GM21825 (cell line): ENCODE data around the gene SLC22A23.

ENCODE experiments used
- ATAC-seq: cut with Tn5 transposase; IDR thresholded peaks from one replicate; pipeline ENCODE4 v1.9.1; 2021; ENCODE audit warnings: mild to moderate bottlenecking, moderate library complexity; ENCODE audit not compliant: unreplicated experiment

SLC22A23 gene, protein sequence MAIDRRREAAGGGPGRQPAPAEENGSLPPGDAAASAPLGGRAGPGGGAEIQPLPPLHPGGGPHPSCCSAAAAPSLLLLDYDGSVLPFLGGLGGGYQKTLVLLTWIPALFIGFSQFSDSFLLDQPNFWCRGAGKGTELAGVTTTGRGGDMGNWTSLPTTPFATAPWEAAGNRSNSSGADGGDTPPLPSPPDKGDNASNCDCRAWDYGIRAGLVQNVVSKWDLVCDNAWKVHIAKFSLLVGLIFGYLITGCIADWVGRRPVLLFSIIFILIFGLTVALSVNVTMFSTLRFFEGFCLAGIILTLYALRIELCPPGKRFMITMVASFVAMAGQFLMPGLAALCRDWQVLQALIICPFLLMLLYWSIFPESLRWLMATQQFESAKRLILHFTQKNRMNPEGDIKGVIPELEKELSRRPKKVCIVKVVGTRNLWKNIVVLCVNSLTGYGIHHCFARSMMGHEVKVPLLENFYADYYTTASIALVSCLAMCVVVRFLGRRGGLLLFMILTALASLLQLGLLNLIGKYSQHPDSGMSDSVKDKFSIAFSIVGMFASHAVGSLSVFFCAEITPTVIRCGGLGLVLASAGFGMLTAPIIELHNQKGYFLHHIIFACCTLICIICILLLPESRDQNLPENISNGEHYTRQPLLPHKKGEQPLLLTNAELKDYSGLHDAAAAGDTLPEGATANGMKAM

DNA sequence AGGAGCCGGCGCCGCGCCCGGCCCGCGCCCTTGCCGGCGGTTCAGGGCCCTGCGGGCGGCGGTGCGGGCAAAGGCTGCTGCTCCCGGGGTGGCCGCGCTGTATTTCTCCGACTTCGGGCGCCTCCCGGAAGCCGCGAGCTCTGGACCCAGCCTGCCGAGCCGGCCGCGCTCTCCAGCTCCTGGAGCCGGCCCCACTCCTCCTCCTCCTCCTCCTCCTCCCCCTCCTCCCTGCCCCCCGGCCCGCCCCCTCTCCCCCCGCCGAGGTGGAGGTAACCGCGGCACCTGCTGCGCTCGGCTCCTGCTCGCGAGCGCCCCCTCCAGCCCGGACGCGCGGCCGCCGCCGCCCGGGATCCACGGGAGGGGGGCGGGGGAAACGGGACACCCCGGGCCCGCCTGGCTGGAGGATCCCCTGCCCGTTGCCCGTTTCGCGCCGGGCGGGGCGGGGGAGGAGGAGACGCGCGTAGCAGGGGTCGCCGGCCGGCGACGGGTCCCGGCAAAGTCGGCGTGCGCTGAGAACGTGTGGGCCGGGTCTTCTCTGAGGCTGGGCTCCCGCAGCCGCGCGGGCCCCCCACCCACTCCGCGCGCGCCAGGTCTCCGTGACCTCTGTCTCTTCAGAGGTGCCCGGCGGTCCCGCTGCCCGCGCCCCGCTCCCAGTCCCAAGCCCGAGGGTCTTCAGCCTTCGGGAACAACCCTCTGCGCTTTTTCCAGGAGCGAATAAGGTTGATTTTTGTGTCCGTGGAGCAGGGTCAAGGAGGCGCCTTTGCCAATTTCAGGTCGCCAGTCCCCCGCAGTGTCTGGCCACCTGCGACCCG is at the start of gene SLC22A23:
Gene SLC22A23 (minus strand): TSS at position 153 of the 812 bp plus-strand sequence. CDS start 491 bp downstream, outside the sequence.
- ATAC-seq: peak; percentile 64

DNA sequence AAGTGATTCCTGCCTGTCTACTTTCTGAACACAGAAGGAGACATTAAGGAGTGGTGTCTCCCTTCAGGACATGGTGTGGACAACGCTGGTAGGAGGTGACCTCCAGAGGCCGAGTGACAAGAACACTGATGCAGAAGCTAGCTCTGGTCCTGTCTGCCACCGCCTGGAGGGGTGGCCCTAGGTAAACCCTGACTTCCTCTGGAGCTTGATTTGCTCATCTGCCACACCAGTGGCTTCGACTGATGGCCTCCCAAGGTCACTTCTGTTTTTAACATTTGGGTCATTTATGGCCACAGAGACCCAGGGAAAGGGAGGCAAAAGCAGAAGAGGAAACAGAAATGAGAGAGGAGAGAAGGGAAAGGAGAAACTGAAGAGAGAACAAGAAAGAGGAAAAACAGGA is 49.4 kb upstream of the SLC22A23 start:
- no peak for ATAC-seq

DNA sequence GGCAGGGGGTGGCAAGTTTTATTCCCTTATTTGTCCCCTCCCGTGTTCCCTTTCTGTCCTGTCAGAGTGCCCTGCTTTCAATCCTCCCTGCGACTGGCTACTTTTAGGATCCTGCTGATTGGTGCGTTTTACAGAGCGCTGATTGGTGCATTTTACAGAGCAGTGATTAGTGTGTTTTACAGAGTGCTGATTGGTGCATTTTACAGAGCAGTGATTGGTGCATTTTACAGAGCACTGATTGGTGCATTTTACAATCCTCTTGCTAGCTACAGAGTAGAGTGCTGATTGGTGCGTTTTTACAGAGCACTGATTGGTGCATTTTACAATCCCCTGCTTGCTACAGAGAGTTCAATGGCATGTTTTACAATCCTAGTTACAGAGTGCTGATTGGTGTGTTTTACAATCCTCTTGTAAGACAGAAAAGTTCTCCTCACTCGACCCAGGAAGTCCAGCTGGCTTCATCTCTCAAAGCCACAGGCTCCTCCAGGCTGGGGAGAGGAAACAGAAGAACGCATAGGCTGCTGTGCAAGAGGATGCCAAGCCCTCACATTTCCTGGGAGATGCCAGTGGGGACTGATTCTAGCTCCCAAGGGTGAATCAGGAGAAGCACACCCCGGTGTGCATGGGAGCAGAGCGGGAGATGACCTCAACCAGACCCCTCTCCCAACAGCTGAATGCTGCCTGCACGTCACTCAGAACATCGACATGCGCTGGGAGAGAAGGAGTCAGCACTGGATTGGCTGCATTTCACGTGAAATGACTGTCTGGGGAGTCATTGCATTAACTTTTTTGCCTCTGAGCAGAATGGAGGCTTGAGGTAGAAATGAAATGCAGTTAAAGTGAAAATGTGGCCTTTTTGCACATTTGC is 48.3 kb upstream of the SLC22A23 start:
- ATAC-seq: no peak

DNA sequence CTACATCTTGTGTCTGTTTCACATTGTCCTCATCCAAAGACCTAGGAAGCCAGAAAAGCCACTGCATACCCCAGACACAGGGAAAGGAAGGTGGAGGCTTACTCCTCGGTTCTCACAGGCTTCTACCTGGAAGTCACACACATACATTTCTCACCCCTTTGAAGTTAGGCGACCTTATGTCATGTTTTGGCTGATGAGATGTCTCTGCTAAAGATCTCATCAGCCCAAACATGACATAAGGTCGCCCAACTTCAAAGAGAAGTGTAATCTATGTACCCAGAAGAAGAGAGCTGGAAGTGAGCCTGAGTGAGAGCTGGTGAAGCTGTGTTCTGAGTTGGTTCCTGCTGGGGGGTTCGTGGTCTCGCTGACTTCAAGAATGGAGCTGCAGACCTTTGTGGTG is 47.5 kb upstream of the SLC22A23 start:
- ATAC-seq: no peak

DNA sequence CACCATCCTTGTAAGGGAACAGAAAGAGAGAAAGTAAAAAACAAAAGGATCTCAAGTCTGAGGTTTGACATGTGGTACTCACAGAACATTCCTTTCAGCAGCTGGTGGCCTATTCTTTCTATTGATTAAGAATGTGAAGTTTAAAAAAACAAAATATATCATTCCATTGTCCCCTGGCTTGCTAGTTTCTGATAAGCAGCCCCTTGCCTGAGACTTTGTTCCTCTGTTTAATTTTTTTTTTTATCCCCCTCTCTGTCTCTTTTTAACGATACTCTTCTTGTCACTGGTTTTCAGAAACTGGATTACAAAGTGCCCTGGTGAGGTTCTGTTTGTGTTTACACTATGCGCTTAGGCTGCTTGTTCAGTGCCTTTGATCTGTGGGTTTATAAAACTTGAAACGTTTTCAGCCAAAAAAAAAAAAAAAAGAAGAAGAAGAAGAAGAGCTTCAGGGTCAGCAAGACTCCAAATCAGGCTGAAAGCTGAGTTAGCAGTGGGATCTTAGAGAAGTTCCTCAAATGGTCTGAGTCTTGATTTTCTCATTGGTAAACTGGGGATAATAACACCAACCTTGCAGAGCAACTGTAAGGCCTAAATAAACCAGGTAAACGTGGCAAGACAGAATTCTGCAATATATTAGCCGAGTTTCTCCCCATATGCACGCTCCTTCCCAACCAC is 45.1 kb upstream of the SLC22A23 start:
- no peak for ATAC-seq

DNA sequence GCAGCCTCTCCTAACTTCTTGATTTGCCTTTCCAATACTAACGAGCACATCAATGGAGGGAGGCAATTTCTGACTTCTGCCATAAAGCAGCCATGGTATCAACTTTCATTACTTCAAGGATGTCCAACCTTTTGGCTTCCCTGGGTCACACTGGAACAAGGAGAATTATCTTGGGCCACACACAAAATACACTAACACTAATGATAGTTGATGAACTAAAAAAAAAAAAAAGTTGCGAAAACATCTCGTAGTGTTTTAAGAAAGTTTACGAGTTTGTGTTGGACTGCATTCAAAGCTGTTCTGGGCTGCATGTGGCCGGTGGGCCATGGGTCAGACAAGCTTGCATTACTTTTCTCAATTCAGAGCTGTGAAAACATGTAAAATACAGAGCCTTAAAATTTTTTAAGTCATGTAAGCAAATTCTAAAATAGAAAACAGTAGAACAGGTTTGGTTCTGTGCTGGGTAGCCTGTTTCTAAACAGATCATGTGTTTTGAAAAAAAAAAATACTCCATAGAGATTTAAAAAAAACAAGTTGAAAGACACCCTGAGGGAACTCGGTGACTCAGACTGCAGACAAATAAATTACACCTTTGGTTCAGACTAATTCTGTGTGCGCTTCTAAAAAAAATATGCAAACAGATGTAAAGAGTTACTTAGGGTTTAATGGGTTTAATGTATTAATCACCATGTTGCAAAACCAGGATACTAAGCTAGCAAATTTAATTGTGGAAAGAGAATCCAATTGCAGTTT is 43.6 kb upstream of the SLC22A23 start:
- no peak for ATAC-seq

DNA sequence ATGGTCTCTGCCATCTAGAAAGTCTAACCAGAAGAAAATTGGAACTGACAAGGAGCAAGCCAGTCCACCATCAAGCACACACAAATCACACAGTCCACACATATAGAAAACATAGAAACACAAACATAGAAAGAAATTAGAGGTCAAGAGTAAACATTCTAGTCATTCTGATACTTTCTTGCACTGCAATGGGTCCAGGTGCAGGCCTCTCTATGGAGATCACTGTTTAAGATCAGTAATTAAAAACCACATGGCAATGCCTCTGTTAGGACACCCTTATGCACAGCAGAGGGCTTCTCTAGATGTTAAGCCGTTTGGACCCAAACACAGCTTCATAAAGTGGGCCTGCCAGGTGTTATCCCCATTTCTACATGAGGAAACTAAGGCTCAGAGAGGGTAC is 42.8 kb upstream of the SLC22A23 start:
- no peak for ATAC-seq

DNA sequence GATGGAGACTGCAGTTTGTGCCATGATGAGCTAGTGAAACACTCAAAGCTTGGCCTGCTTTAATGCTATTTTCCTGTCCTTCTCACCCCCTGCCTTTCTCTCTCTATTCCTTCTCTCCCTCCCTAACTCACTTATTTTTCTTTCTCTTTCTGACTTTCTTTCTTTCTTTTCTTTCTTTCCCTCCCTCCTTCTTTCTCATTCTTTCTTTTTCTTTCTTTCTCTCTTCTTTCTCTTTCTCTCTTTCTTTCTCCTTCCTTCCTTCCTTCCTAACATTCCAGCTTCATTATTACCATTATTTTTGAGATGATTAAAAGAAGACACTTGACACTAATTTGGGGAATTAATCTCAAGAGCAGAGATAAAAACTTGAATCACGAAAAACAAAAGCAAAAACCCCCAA is 39.5 kb upstream of the SLC22A23 start:
- no peak for ATAC-seq

DNA sequence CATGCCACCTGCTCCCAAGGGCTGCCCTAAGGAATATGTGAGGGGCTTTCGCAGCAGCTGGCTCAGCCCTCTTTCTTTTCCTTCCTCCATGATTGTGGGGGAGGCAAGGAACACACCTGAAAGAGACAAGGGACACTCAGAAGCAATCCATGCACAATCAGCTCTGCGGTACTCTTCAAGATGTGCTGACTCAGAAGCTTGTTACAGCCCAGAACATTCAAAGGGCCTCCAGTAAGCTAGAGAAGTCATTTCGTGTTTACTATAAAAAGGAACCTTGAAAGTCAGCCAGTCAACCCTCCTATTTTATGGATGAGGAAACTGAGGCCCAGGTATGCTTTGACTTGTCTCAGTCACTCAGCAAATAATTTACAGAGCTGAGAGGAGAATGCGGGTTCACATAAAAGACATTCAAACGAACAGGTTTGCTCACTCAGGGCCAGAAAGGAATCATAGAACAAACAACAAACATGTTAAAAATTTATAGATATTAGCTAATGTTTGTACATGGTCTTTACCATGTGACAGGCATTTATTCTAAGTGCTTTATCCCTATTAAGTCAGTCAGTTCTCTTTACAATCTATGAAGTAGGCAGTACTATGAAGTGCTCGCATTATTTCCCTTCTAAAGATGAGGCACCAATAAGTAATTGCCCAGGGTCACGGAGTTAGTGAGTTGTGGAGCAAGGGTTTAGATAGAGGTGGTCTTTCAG is 37.7 kb upstream of the SLC22A23 start:
- ATAC-seq: no peak

DNA sequence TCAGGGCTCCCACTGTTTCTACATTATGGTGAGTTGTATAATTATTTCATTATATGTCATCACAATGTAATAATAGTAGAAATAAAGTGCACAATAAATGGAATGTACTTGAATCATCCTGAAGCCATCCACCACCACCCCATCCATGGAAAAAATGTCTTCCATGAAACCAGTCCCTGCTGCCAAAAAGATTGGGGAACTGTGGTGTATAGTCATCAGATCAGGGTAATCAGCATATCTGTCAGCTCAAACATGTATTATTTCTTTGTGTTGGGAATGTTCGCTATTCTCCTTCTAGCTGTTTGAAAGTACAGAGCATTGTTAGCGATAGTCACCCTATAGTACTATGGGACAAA is 33.8 kb upstream of the SLC22A23 start:
- ATAC-seq: no peak

DNA sequence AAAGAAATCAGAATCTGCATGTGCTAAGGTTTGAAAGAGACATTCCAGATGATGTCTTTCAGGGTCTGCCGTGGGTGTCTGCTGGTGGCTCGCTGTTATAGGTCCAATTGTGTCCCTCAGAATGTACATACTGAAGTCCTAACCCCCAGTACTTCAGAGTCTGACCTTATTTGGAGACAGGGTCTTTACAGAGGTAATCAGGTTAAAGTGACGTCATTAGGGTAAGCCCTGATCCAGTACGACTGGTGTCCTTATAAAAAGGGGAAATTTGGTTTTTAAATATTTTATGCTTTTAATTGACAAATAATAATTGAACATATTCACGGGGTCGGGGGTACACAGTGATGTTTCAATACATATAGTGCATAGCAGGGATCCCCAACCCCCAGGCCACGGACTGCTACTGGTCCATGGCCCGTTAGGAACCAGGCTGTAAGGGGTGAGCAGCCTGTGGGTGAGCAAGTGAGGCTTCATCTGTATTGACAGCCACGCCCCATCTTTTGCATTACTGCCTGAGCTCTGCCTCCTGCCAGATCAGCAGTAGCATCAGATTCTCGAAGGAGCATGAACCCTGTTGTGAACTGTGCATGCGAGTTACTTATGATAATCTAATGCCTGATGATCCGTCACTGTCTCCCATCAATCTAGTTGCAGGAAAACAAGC is 33.2 kb upstream of the SLC22A23 start:
- ATAC-seq: no peak

DNA sequence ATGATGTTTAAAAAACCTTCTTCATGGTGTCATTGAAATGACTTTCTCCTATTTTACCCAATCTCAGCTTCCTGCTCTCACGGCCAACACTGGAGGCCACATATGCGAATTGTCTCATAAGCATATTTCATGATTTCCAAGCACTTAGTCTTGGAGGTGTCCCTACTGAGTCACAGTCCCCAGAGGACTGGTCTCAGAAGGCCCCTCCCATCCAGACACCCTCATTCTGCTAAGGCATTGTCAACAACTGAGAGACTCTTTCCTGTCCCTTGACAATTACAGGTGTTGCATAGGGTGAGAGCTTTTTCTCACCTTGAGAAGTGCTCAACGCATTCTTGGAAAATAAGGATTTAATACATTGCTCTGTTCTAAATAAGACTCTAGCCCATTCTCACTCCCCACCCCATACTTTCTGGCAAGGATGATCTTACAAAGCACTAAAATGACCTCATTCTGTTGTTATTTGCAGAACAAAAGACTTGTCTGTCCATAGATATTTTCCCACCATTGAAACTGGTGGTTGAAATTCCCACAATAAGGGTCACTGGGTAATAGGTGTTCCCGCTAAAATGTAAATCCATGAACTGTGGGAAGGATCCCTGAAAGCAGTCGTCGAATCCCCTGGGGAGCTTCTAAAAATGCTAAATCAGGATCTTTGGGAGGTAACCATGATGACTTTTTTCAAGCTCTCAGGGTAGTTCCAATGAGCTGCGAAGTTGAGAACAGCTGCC is 32.3 kb upstream of the SLC22A23 start:
- no peak for ATAC-seq

DNA sequence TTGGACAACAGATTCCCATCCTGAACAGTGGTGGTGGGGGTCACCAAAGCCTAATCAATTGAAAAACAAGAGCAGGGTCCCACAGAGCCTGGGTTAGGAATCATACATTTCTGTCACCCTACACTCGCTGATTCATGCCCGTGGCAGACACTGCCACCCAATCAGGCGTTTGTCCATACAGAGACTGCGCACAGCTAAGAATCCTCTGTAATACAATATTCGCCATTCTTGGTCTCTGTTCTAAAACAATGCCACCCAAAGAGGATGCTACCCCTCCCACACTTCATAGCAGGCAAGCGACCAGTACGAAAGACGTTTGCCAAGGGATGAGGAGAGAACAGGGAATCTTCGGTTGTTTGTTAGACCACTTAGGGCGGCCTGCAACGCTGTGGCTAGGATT is 28.1 kb upstream of the SLC22A23 start:
- no peak for ATAC-seq

DNA sequence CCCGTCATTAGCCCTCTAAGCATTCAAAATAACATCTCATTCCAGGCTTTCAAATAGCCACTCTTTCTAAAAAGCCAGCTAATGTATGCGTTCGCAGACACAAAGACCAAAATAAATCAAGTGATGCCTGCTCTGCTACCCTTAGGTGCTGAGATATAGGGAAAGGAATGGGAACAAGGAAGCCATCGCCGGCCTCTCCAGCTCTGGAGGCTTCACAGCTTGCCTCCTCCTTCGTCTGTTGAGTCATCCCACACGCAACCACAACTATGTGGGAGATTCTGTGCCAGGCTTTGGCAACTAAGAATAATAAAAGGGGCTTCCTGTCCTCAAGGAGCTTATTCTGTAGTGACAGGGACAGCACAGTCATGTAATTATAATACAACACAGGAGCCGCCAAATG is 27.3 kb upstream of the SLC22A23 start:
- ATAC-seq: no peak

DNA sequence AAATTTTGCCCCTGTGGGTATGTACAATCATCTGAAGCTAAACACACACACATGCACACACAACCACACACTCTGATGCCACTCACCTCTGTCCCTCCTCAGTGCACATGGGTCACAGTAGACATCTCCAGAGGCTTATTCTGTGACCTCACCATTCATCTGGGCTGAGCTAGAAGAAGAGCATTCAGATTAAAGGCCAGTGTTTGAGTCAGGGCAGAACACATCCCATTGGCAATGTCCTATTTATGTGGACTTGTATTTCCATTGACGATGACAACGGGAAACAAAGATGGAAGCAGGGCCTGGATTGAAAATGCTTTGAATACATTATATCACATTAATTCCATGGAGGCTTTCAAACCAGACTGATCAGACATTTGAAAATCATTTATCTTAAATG is 26.8 kb upstream of the SLC22A23 start:
- ATAC-seq: no peak

DNA sequence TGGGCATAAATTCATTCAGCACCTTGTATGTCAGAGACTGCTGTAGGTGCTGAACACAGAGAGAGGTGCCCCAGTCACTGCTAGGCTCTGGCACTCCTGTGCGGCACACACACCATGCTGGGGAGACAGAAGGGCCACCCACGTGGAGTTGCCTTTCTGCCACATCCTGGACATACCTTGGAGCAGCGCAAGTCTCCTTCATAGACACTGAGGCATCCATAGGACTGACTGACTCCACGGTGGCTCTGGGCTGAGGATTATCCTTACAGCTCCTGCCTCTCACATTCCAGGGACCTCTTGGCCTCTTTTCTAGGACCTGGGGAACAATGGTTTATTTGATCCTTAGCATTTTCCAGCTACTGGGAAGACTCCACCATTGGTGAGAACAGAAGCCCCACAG is 26.0 kb upstream of the SLC22A23 start:
- ATAC-seq: no peak

DNA sequence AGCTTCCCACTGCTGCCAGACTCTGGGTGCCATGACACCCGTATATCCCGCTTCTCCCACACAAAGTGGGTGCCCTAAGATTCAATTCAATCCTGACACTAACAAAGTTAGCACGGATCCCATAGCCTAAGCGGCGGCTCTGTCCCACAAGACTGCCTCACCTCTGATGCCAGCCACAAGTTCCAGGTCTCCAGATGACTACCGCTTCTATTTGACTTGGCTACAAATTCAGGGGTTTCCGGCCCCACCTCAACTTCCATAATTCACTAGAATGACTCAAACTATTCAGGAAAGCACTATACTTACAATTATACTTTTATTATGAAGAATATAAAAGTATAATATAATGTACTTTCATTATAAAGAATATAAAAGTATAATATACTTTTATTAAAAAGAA is 24.8 kb upstream of the SLC22A23 start:
- ATAC-seq: no peak

DNA sequence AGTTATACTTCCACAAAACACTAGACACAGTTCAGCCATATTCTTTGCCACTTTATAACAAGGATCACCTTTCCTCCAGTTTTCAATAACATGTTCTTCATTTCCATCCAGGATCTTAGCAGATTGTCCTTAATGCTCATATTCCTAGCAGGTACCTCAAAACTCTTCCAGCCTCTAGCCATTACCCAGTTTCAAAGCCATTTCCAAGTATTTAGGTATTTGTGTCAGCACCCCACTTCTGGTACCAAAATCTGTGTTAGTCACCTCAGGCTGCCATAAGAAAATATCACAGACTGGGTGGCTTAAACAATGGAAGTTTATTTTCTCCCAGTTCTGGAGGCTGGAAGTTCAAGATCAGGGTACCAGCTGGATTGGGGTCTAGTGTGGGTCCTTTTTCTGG is 23.2 kb upstream of the SLC22A23 start:
- no peak for ATAC-seq
